HG02885 (cell line): ENCODE measurements around the gene TMEM176B.

Source experiments
- ATAC-seq: cut with Tn5 transposase; IDR thresholded peaks from one replicate; pipeline ENCODE4 v1.9.1; 2021; ENCODE audit warnings: mild to moderate bottlenecking; ENCODE audit not compliant: unreplicated experiment, poor library complexity

TMEM176B gene

GRCh38 chr7:150799741-150800580 is at the start of gene TMEM176B:
TSS of gene TMEM176B (minus strand) at chr7:150800364. CDS start at chr7:150796569, 3,795 bp downstream.
- ATAC-seq: no peak

GRCh38 chr7:150849204-150849775 is 49.1 kb upstream of the TMEM176B start:
- ATAC-seq: no peak

- ATAC-seq: no peak
Measured at GRCh38 chr7:150848561-150849115, 48.5 kb upstream of the TMEM176B start.

- no peak for ATAC-seq
Measured at GRCh38 chr7:150848111-150848510, 47.9 kb upstream of the TMEM176B start.

- ATAC-seq: no peak
Measured at GRCh38 chr7:150847536-150847935, 47.4 kb upstream of the TMEM176B start.

- no peak for ATAC-seq
Measured at GRCh38 chr7:150846291-150847115, 46.3 kb upstream of the TMEM176B start.

GRCh38 chr7:150845421-150845861 is 45.3 kb upstream of the TMEM176B start:
- ATAC-seq: no peak

GRCh38 chr7:150842716-150843115 is 42.6 kb upstream of the TMEM176B start:
- no peak for ATAC-seq

- no peak for ATAC-seq
Measured at GRCh38 chr7:150842018-150842417, 41.9 kb upstream of the TMEM176B start.

GRCh38 chr7:150838965-150839650 is 38.9 kb upstream of the TMEM176B start:
- ATAC-seq: no peak

GRCh38 chr7:150835702-150836280 is 35.6 kb upstream of the TMEM176B start:
- no peak for ATAC-seq

- ATAC-seq: no peak
Measured at GRCh38 chr7:150835019-150835418, 34.9 kb upstream of the TMEM176B start.

GRCh38 chr7:150831851-150832250 is 31.7 kb upstream of the TMEM176B start:
- ATAC-seq: no peak

GRCh38 chr7:150830937-150831336 is 30.8 kb upstream of the TMEM176B start:
- no peak for ATAC-seq

GRCh38 chr7:150829426-150829825 is 29.3 kb upstream of the TMEM176B start:
- no peak for ATAC-seq

- no peak for ATAC-seq
Measured at GRCh38 chr7:150828384-150828783, 28.2 kb upstream of the TMEM176B start.

GRCh38 chr7:150826061-150826849 is 26.1 kb upstream of the TMEM176B start:
- no peak for ATAC-seq

- no peak for ATAC-seq
Measured at GRCh38 chr7:150824379-150825177, 24.4 kb upstream of the TMEM176B start.
